ENCODE results near the gene TSPAN3.

DNA sequence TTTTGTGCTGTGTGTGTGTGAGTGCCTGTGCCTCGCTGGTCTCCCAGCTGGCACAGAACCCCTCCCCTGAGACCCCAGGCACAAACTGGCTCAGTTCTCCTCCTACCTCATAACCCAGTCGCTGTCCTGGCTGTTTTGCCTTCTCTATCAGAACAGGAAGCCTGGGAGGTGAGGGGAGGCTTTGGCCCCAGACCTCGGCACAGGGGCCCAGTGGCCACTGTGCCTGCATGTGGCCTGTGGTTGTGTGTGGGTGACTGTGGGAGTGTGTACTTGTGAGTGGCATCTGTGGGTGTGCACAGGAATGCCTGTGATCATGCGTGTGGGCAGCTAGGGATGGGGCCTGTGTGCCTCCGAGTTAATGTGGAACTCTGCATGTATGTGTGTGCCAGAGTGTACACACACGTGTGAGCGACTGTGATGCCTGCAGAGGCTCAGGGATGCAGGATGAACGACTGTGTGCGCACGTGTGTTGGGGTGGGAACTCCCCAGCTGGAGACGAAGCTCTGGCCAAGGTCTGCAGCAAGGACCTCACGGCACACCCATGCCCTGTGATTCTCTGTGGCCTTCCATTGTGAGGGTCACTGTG, 43.7 kb downstream of the TSPAN3 start:
- TF ChIP-seq, protein P1, sequence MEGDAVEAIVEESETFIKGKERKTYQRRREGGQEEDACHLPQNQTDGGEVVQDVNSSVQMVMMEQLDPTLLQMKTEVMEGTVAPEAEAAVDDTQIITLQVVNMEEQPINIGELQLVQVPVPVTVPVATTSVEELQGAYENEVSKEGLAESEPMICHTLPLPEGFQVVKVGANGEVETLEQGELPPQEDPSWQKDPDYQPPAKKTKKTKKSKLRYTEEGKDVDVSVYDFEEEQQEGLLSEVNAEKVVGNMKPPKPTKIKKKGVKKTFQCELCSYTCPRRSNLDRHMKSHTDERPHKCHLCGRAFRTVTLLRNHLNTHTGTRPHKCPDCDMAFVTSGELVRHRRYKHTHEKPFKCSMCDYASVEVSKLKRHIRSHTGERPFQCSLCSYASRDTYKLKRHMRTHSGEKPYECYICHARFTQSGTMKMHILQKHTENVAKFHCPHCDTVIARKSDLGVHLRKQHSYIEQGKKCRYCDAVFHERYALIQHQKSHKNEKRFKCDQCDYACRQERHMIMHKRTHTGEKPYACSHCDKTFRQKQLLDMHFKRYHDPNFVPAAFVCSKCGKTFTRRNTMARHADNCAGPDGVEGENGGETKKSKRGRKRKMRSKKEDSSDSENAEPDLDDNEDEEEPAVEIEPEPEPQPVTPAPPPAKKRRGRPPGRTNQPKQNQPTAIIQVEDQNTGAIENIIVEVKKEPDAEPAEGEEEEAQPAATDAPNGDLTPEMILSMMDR (conservative IDR thresholded peaks at IDR 0.05; ENCODE audit: low read depth, low read length): no peak
- TF ChIP-seq EZH2phosphoT487 (IDR thresholded peaks at IDR 0.05; ENCODE audit: borderline replicate concordance, low read length) (no peak), EZH2 (IDR thresholded peaks at IDR 0.05; ENCODE audit: low read length, unreplicated experiment) (no peak)

Data from PC-3 (cell line).